Cerebellar nuclear complex (tissue), 1 donor: ENCODE measurements around the gene GTF3A.
"Not testable (repeated sequence)": the region's sequence is repeated elsewhere in the genome, so short reads cannot be mapped to it uniquely, and the experiment has no call there.

Experiments
- DNase-seq, 2 experiments: peaks; one replicate each; lab custom pipeline; 2025; lab: John Stamatoyannopoulos, UW

Gene GTF3A

GRCh38 chr13:27424246-27425157 lies at the start of gene GTF3A:
Gene GTF3A (plus strand): TSS chr13:27424619.
- peak; percentile 5 to 31 for DNase-seq

- DNase-seq, result no peak
These were observed 49.8 kb upstream of the GTF3A start for GRCh38 chr13:27374650-27375049.

- DNase-seq, result no peak
These were observed 48.6 kb upstream of the GTF3A start for GRCh38 chr13:27375686-27376326.

- DNase-seq, result no peak
These were observed 45.3 kb upstream of the GTF3A start for GRCh38 chr13:27379126-27379525.

- no peak for DNase-seq
These were observed 44.5 kb upstream of the GTF3A start for GRCh38 chr13:27379694-27380641.

GRCh38 chr13:27381601-27382000 lies 42.8 kb upstream of the GTF3A start:
- DNase-seq, result no peak

GRCh38 chr13:27383104-27383921 lies 41.1 kb upstream of the GTF3A start:
- DNase-seq, result no peak

GRCh38 chr13:27384285-27384684 lies 40.1 kb upstream of the GTF3A start:
- DNase-seq, result no peak

GRCh38 chr13:27388241-27388640 lies 36.2 kb upstream of the GTF3A start:
- DNase-seq, result no peak

GRCh38 chr13:27389891-27390290 lies 34.5 kb upstream of the GTF3A start:
- DNase-seq, result no peak

GRCh38 chr13:27391471-27391870 lies 32.9 kb upstream of the GTF3A start:
- no peak for DNase-seq

GRCh38 chr13:27393101-27393500 lies 31.3 kb upstream of the GTF3A start:
- DNase-seq, result no peak

GRCh38 chr13:27395007-27395510 lies 29.4 kb upstream of the GTF3A start:
- no peak for DNase-seq

GRCh38 chr13:27396252-27396846 lies 28.1 kb upstream of the GTF3A start:
- no peak for DNase-seq

GRCh38 chr13:27398360-27398759 lies 26.1 kb upstream of the GTF3A start:
- DNase-seq, result no peak

- not testable (repeated sequence) for DNase-seq
These were observed 24.0 kb upstream of the GTF3A start for GRCh38 chr13:27400405-27400804.

GRCh38 chr13:27401210-27401609 lies 23.2 kb upstream of the GTF3A start:
- no peak for DNase-seq

GRCh38 chr13:27403203-27403678 lies 21.2 kb upstream of the GTF3A start:
- DNase-seq, result no peak

- DNase-seq, result no peak
These were observed 20.6 kb upstream of the GTF3A start for GRCh38 chr13:27403727-27404385.

GRCh38 chr13:27404680-27405079 lies 19.7 kb upstream of the GTF3A start:
- DNase-seq, result no peak
